Erythroblast (primary cell): ENCODE measurements around the gene DTNB.

ENCODE experiments used
- GATA1 ChIP-seq: IDR thresholded peaks from 2 replicates; pipeline ENCODE4 v1.6.1; 2011; ENCODE audit warnings: low read depth, mild to moderate bottlenecking, control low read depth, low read length, moderate library complexity
- POLR2A ChIP-seq: IDR thresholded peaks from 2 replicates; pipeline ENCODE4 v1.6.1; 2011; ENCODE audit warnings: mild to moderate bottlenecking, low read length

DNA sequence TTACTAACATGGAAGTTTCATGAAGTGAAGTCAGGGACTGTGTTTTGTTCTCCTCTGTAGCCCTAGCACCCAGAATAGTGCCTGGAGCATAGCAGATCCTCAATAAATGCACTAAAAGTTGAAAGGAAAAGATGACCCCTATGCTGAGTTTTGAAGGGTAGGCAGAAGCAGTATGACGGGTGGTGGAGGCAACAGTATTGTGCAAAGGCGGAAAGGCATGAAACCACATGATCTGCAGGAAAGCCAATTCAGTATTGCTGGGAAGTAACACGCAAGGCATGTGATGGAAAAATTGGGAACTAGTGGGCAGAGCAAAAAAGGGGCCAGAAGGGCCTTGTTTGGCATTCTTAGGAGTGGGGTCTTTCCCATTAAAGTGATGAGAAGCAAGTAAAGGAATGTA, 23.1 kb downstream of the DTNB start:
- TF ChIP-seq POLR2A (no peak), GATA1 (no peak)
